ENCODE data around the gene DNAH12. TPM values are rescaled to one million over a fixed set of nuclear protein-coding genes. Genes with fewer than 3 reads are reported as not detected.
A peak's percentile ranks its signal among the peaks of the same experiment; 100 is the strongest.
"Not testable (repeated sequence)": the region's sequence is repeated elsewhere in the genome, so short reads cannot be mapped to it uniquely, and the experiment has no call there.

The DNAH12 gene
- total RNA-seq, 1 experiment from 2014 or later = 0.07 TPM

- DNase-seq (ENCODE audit: low read depth) = no peak
- in situ Hi-C loops (cut with HindIII; ENCODE audit: low pct_unique_long_range_greater_than_20kb, low sequenced_read_pairs) = no loop called here
Measured at GRCh38 chr3:57555306-57555705, 11.2 kb upstream of the DNAH12 start.

GRCh38 chr3:57546616-57547015 lies 2.5 kb upstream of the DNAH12 start:
- DNase-seq (ENCODE audit: low read depth) = no peak
- in situ Hi-C loops (cut with HindIII; ENCODE audit: low pct_unique_long_range_greater_than_20kb, low sequenced_read_pairs) = no loop called here

- in situ Hi-C loops (cut with HindIII; ENCODE audit: low pct_unique_long_range_greater_than_20kb, low sequenced_read_pairs) = no loop called here
Measured at GRCh38 chr3:57545636-57546268, 1.6 kb upstream of the DNAH12 start.

GRCh38 chr3:57538465-57538864 lies 5.7 kb downstream of the DNAH12 start:
- in situ Hi-C loops (cut with HindIII; ENCODE audit: low pct_unique_long_range_greater_than_20kb, low sequenced_read_pairs) = no loop called here
- no peak for DNase-seq (ENCODE audit: low read depth)

More at GRCh38 chr3:57545636-57546268, 1.6 kb upstream of the DNAH12 start:
- no peak for DNase-seq (ENCODE audit: low read depth)

GRCh38 chr3:57530071-57530608 lies 14.0 kb downstream of the DNAH12 start:
- in situ Hi-C loops (cut with HindIII; ENCODE audit: low pct_unique_long_range_greater_than_20kb, low sequenced_read_pairs) = no loop called here

GRCh38 chr3:57518276-57518915 lies 25.7 kb downstream of the DNAH12 start:
- in situ Hi-C loops (cut with HindIII; ENCODE audit: low pct_unique_long_range_greater_than_20kb, low sequenced_read_pairs) = no loop called here
- DNase-seq (ENCODE audit: low read depth) = no peak

More at GRCh38 chr3:57530071-57530608, 14.0 kb downstream of the DNAH12 start:
- DNase-seq (ENCODE audit: low read depth) = no peak

- in situ Hi-C loops (cut with HindIII; ENCODE audit: low pct_unique_long_range_greater_than_20kb, low sequenced_read_pairs) = no loop called here
- DNase-seq (ENCODE audit: low read depth) = no peak
Measured at GRCh38 chr3:57512166-57512565, 32.0 kb downstream of the DNAH12 start.

- in situ Hi-C loops (cut with HindIII; ENCODE audit: low pct_unique_long_range_greater_than_20kb, low sequenced_read_pairs) = no loop called here
- no peak for DNase-seq (ENCODE audit: low read depth)
Measured at GRCh38 chr3:57505901-57506300, 38.2 kb downstream of the DNAH12 start.

GRCh38 chr3:57500506-57500905 lies 43.6 kb downstream of the DNAH12 start:
- DNase-seq (ENCODE audit: low read depth) = no peak
- in situ Hi-C loops (cut with HindIII; ENCODE audit: low pct_unique_long_range_greater_than_20kb, low sequenced_read_pairs) = no loop called here

GRCh38 chr3:57497904-57498303 lies 46.2 kb downstream of the DNAH12 start:
- no peak for DNase-seq (ENCODE audit: low read depth)
- in situ Hi-C loops (cut with HindIII; ENCODE audit: low pct_unique_long_range_greater_than_20kb, low sequenced_read_pairs) = no loop called here

- no peak for DNase-seq (ENCODE audit: low read depth)
- in situ Hi-C loops (cut with HindIII; ENCODE audit: low pct_unique_long_range_greater_than_20kb, low sequenced_read_pairs) = no loop called here
Measured at GRCh38 chr3:57484563-57484962, 59.6 kb downstream of the DNAH12 start.

GRCh38 chr3:57477193-57477592 lies 67.0 kb downstream of the DNAH12 start:
- DNase-seq (ENCODE audit: low read depth); in situ Hi-C loops (cut with HindIII; ENCODE audit: low pct_unique_long_range_greater_than_20kb, low sequenced_read_pairs): not testable (repeated sequence)

GRCh38 chr3:57464801-57465200 lies 79.3 kb downstream of the DNAH12 start:
- no peak for DNase-seq (ENCODE audit: low read depth)
- in situ Hi-C loops (cut with HindIII; ENCODE audit: low pct_unique_long_range_greater_than_20kb, low sequenced_read_pairs) = no loop called here

- in situ Hi-C loops (cut with HindIII; ENCODE audit: low pct_unique_long_range_greater_than_20kb, low sequenced_read_pairs) = no loop called here
Measured at GRCh38 chr3:57464011-57464410, 80.1 kb downstream of the DNAH12 start.

GRCh38 chr3:57451150-57451846 lies 92.8 kb downstream of the DNAH12 start:
- peak; percentile 6 for DNase-seq (ENCODE audit: low read depth)
- in situ Hi-C loops (cut with HindIII; ENCODE audit: low pct_unique_long_range_greater_than_20kb, low sequenced_read_pairs) = no loop called here

More at GRCh38 chr3:57464011-57464410, 80.1 kb downstream of the DNAH12 start:
- no peak for DNase-seq (ENCODE audit: low read depth)

- DNase-seq (ENCODE audit: low read depth); in situ Hi-C loops (cut with HindIII; ENCODE audit: low pct_unique_long_range_greater_than_20kb, low sequenced_read_pairs): not testable (repeated sequence)
Measured at GRCh38 chr3:57449276-57449847, 94.8 kb downstream of the DNAH12 start.

GRCh38 chr3:57448489-57448888 lies 95.7 kb downstream of the DNAH12 start:
- DNase-seq (ENCODE audit: low read depth); in situ Hi-C loops (cut with HindIII; ENCODE audit: low pct_unique_long_range_greater_than_20kb, low sequenced_read_pairs): not testable (repeated sequence)

- in situ Hi-C loops (cut with HindIII; ENCODE audit: low pct_unique_long_range_greater_than_20kb, low sequenced_read_pairs) = no loop called here
- no peak for DNase-seq (ENCODE audit: low read depth)
Measured at GRCh38 chr3:57446318-57446841, 97.8 kb downstream of the DNAH12 start.

All from Caki2 (cell line).